ENCODE results near the gene MCC.

DNA sequence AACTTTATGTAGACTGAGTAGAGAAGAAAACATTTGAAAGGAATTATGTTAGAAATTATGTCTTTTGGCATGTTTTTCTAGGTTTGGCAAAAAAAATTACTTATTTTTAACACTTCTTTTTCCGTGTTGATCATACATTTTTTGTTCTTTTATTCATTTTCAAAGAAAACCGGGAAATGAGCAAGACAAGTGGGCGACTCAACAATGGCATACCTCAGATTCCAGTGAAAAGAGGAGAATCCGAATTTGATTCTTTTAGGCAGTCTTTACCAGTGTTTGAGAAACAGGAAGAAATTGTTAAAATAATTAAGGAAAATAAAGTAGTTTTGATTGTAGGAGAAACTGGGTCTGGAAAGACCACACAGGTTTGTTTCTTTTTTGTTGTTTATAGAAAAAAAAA, 38.2 kb upstream of the MCC start:
- TF ChIP-seq, protein P1, sequence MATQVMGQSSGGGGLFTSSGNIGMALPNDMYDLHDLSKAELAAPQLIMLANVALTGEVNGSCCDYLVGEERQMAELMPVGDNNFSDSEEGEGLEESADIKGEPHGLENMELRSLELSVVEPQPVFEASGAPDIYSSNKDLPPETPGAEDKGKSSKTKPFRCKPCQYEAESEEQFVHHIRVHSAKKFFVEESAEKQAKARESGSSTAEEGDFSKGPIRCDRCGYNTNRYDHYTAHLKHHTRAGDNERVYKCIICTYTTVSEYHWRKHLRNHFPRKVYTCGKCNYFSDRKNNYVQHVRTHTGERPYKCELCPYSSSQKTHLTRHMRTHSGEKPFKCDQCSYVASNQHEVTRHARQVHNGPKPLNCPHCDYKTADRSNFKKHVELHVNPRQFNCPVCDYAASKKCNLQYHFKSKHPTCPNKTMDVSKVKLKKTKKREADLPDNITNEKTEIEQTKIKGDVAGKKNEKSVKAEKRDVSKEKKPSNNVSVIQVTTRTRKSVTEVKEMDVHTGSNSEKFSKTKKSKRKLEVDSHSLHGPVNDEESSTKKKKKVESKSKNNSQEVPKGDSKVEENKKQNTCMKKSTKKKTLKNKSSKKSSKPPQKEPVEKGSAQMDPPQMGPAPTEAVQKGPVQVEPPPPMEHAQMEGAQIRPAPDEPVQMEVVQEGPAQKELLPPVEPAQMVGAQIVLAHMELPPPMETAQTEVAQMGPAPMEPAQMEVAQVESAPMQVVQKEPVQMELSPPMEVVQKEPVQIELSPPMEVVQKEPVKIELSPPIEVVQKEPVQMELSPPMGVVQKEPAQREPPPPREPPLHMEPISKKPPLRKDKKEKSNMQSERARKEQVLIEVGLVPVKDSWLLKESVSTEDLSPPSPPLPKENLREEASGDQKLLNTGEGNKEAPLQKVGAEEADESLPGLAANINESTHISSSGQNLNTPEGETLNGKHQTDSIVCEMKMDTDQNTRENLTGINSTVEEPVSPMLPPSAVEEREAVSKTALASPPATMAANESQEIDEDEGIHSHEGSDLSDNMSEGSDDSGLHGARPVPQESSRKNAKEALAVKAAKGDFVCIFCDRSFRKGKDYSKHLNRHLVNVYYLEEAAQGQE (IDR thresholded peaks at IDR 0.05; ENCODE audit: insufficient read depth in 1 of 2, low read depth in 2 of 2, low read length in 2 of 2): no peak
- TF ChIP-seq POLR2AphosphoS5 (IDR thresholded peaks at IDR 0.05; ENCODE audit: low read depth, low read length) (no peak), SIN3A (IDR thresholded peaks at IDR 0.05; ENCODE audit: borderline replicate concordance, insufficient read depth, low read length) (no peak)
